HEK293 (cell line): ENCODE results near the gene C11orf86.

Experiments used
- IKZF3 ChIP-seq: fragments of 450-650 bp; IDR thresholded peaks from 2 replicates; pipeline ENCODE4 v1.5.0; 2018; ENCODE audit warnings: missing biosample characterization, mild to moderate bottlenecking, missing genetic modification characterization, moderate library complexity
- OSR2 ChIP-seq: fragments of 450-650 bp; formaldehyde crosslinking; IDR thresholded peaks from 2 replicates; pipeline ENCODE4 v1.5.1; 2016; ENCODE audit warnings: missing biosample characterization, missing genetic modification characterization
- TF ChIP-seq, protein P1 (sequence below): fragments of 450-650 bp; formaldehyde crosslinking; IDR thresholded peaks from 2 replicates; pipeline ENCODE4 v1.5.1; 2016; ENCODE audit warnings: missing biosample characterization, missing genetic modification characterization
- TF ChIP-seq, protein P2 (sequence below): fragments of 450-650 bp; formaldehyde crosslinking; IDR thresholded peaks from 2 replicates; pipeline ENCODE4 v1.5.1; 2016; ENCODE audit warnings: missing biosample characterization, missing genetic modification characterization, low read depth
- TF ChIP-seq, protein P3 (sequence below): fragments of 450-650 bp; formaldehyde crosslinking; IDR thresholded peaks from 2 replicates; pipeline ENCODE4 v1.5.1; 2016; ENCODE audit warnings: missing biosample characterization, missing genetic modification characterization

GRCh38 chr11:66967670-66968425 lies 7.3 kb upstream of the C11orf86 start:
- TF ChIP-seq, protein P1, sequence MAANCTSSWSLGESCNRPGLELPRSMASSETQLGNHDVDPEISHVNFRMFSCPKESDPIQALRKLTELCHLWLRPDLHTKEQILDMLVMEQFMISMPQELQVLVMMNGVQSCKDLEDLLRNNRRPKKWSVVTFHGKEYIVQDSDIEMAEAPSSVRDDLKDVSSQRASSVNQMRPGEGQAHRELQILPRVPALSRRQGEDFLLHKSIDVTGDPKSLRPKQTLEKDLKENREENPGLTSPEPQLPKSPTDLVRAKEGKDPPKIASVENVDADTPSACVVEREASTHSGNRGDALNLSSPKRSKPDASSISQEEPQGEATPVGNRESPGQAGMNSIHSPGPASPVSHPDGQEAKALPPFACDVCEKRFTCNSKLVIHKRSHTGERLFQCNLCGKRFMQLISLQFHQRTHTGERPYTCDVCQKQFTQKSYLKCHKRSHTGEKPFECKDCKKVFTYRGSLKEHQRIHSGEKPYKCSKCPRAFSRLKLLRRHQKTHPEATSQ (tag by site-specific recombination): no peak
- no peak for TF ChIP-seq OSR2
- TF ChIP-seq, protein P2, sequence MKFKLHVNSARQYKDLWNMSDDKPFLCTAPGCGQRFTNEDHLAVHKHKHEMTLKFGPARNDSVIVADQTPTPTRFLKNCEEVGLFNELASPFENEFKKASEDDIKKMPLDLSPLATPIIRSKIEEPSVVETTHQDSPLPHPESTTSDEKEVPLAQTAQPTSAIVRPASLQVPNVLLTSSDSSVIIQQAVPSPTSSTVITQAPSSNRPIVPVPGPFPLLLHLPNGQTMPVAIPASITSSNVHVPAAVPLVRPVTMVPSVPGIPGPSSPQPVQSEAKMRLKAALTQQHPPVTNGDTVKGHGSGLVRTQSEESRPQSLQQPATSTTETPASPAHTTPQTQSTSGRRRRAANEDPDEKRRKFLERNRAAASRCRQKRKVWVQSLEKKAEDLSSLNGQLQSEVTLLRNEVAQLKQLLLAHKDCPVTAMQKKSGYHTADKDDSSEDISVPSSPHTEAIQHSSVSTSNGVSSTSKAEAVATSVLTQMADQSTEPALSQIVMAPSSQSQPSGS (tag by site-specific recombination): no peak
- TF ChIP-seq IKZF3 (tag by site-specific recombination): no peak
- TF ChIP-seq, protein P3, sequence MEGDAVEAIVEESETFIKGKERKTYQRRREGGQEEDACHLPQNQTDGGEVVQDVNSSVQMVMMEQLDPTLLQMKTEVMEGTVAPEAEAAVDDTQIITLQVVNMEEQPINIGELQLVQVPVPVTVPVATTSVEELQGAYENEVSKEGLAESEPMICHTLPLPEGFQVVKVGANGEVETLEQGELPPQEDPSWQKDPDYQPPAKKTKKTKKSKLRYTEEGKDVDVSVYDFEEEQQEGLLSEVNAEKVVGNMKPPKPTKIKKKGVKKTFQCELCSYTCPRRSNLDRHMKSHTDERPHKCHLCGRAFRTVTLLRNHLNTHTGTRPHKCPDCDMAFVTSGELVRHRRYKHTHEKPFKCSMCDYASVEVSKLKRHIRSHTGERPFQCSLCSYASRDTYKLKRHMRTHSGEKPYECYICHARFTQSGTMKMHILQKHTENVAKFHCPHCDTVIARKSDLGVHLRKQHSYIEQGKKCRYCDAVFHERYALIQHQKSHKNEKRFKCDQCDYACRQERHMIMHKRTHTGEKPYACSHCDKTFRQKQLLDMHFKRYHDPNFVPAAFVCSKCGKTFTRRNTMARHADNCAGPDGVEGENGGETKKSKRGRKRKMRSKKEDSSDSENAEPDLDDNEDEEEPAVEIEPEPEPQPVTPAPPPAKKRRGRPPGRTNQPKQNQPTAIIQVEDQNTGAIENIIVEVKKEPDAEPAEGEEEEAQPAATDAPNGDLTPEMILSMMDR (tag by site-specific recombination): no peak
